Hepatocyte (in vitro differentiated cells): Measurements from ENCODE around the gene SMIM5. TPM values are rescaled to one million over a fixed set of nuclear protein-coding genes. Genes with fewer than 3 reads are reported as not detected.

Source experiments
- DNase-seq: peaks from one replicate; pipeline ENCODE4 v3.0.0-alpha.2; 2016; ENCODE audit warnings: low spot score
- H2AFZ ChIP-seq: fragments of 200-600 bp; sonication (generic); 2 replicates; pipeline ENCODE4 v1.6.0; 2016; ENCODE audit warnings: antibody characterized with exemption, mild to moderate bottlenecking
- H3K27ac ChIP-seq: fragments of 200-600 bp; sonication (generic); 2 replicates; pipeline ENCODE4 v1.5.1; 2016; ENCODE audit warnings: mild to moderate bottlenecking
- H3K27me3 ChIP-seq: fragments of 200-600 bp; sonication (generic); 2 replicates; pipeline ENCODE4 v1.6.1; 2016
- H3K36me3 ChIP-seq: fragments of 200-600 bp; sonication (generic); replicated peaks from 2 replicates; pipeline ENCODE4 v1.5.1; 2016; ENCODE audit warnings: low read depth; ENCODE audit not compliant: insufficient read depth
- H3K4me1 ChIP-seq: fragments of 200-600 bp; sonication (generic); 2 replicates; pipeline ENCODE4 v1.5.1; 2016; ENCODE audit warnings: mild to moderate bottlenecking, moderate library complexity; ENCODE audit not compliant: insufficient read depth
- H3K4me2 ChIP-seq: fragments of 200-600 bp; sonication (generic); 2 replicates; pipeline ENCODE4 v1.6.0; 2016
- H3K4me3 ChIP-seq: fragments of 200-600 bp; sonication (generic); 2 replicates; pipeline ENCODE4 v1.5.1; 2016; ENCODE audit warnings: mild to moderate bottlenecking
- H3K79me2 ChIP-seq: fragments of 200-600 bp; sonication (generic); 2 replicates; pipeline ENCODE4 v1.6.0; 2017; ENCODE audit warnings: mild to moderate bottlenecking
- H3K9me2 ChIP-seq: fragments of 200-600 bp; sonication (generic); replicated peaks from 2 replicates; pipeline ENCODE4 v1.6.0; 2017; ENCODE audit warnings: mild to moderate bottlenecking; ENCODE audit not compliant: insufficient read depth
- H3K9me3 ChIP-seq: fragments of 200-600 bp; sonication (generic); 2 replicates; pipeline ENCODE4 v1.5.1; 2016; ENCODE audit warnings: low read depth, mild to moderate bottlenecking
- H4K20me1 ChIP-seq: fragments of 200-600 bp; sonication (generic); 2 replicates; pipeline ENCODE4 v1.6.0; 2016; ENCODE audit warnings: mild to moderate bottlenecking; ENCODE audit not compliant: insufficient read depth, poor library complexity, severe bottlenecking
- EZH2 ChIP-seq: fragments of 200-600 bp; sonication (generic); IDR thresholded peaks from 2 replicates; pipeline ENCODE4 v1.6.1; 2016; ENCODE audit warnings: antibody characterized with exemption, mild to moderate bottlenecking, borderline replicate concordance
- EZH2phosphoT487 ChIP-seq: fragments of 200-600 bp; sonication (generic); IDR thresholded peaks from one replicate; pipeline ENCODE4 v1.6.1; 2018; ENCODE audit warnings: antibody characterized with exemption, mild to moderate bottlenecking, low read depth, moderate library complexity; ENCODE audit not compliant: unreplicated experiment, severe bottlenecking
- WGBS: methylation state at CpG from one replicate; pipeline ENCODE4 v1.1.6; 2016; ENCODE audit warnings: low lambda C conversion rate; ENCODE audit errors: missing lambda C conversion rate; 5-methylcytosine and 5-hydroxymethylcytosine counted together
- polyA plus RNA-seq: library from polyadenylated mRNA; unstranded; fragments of >200 nt; fragmentation: Nextera tagmentation; extraction: Ambion mirVana; gene quantifications from 2 replicates; pipeline ENCODE4 v1.2.1, GENCODE V29; 2016
- total RNA-seq: library from RNA; depleted of rRNA; stranded (reverse); fragments of >200 nt; gene quantifications from 2 replicates; pipeline ENCODE4 v1.2.3, GENCODE V29; 2014
- TF ChIP-seq, protein P1 (sequence below): fragments of 200-600 bp; sonication (generic); IDR thresholded peaks from 2 replicates; pipeline ENCODE4 v1.5.1; 2016; ENCODE audit warnings: antibody characterized with exemption, mild to moderate bottlenecking; ENCODE audit not compliant: poor library complexity

Gene SMIM5
- total and polyA plus RNA-seq, 2 experiments from 2014 or later, result 4.1 to 6.8 TPM

DNA sequence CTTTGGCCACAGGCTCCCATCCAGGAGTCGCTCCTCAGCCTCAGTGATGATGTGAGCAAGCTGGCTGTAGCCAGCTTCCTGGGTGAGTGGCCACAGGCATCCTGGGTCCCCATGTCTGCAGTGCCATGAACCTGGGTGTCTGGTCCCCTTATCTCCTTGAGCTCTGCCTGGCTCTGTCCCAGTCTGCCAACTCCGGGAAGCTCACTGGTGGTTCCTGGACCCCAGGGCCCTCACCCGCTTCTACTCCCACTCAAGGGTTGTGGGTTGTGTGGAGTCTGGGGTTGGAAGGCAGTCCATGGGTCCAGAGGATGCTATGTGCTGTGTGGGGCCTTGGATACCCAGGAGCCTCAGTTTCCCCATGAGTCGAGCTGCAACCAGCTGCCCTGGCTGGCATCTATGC, 11.7 kb upstream of the SMIM5 start:
- Histone ChIP-seq H3K4me2 (no peak overlapping the region), H3K4me3 (no peak overlapping the region), H3K9me2 (no peaks in the 10 kb centered on the region), H3K27me3 (no peaks in the 10 kb centered on the region), H3K4me1 (no peaks in the 10 kb centered on the region), H3K79me2 (no peaks in the 10 kb centered on the region), H3K9me3 (no peaks in the 10 kb centered on the region), H3K36me3 (no peaks in the 10 kb centered on the region), H3K27ac (no peak overlapping the region), H4K20me1 (no peaks in the 10 kb centered on the region), H2AFZ (no peak overlapping the region)
- DNase-seq, result no peak
- 95% methylated on average over 4 of the region's 4 CpGs for WGBS
- TF ChIP-seq EZH2phosphoT487 (no peak), EZH2 (no peak)
- TF ChIP-seq, protein P1, sequence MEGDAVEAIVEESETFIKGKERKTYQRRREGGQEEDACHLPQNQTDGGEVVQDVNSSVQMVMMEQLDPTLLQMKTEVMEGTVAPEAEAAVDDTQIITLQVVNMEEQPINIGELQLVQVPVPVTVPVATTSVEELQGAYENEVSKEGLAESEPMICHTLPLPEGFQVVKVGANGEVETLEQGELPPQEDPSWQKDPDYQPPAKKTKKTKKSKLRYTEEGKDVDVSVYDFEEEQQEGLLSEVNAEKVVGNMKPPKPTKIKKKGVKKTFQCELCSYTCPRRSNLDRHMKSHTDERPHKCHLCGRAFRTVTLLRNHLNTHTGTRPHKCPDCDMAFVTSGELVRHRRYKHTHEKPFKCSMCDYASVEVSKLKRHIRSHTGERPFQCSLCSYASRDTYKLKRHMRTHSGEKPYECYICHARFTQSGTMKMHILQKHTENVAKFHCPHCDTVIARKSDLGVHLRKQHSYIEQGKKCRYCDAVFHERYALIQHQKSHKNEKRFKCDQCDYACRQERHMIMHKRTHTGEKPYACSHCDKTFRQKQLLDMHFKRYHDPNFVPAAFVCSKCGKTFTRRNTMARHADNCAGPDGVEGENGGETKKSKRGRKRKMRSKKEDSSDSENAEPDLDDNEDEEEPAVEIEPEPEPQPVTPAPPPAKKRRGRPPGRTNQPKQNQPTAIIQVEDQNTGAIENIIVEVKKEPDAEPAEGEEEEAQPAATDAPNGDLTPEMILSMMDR, result no peak

DNA sequence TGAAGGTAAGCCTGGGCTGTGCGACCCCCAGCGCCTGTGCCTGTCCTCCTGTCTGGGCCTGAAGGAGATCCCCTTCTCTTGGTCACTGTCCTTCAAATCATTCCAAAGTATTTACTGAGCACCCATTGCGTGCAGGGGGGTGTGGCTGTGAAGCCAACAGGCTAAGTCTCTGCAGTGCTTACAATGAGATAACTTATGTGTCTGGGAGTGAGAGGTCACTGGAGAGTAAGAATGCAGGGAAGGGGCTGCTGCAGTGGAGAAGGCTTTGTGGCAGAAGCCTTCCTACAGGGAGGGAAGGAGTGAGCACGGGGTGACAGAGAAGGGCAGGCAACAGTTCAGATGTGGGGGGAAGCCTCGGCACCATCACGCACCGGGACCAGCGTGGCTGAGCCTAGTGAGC, 11.2 kb upstream of the SMIM5 start:
- Histone ChIP-seq H3K4me3 (no peak overlapping the region), H3K4me2 (no peak overlapping the region), H3K9me3 (no peaks in the 10 kb centered on the region), H3K27ac (no peak overlapping the region), H4K20me1 (no peaks in the 10 kb centered on the region), H3K36me3 (no peaks in the 10 kb centered on the region), H3K4me1 (no peaks in the 10 kb centered on the region), H3K27me3 (no peaks in the 10 kb centered on the region), H3K79me2 (no peaks in the 10 kb centered on the region), H3K9me2 (no peaks in the 10 kb centered on the region), H2AFZ (no peak overlapping the region)
- TF ChIP-seq, protein P1, result no peak
- no peak for TF ChIP-seq EZH2phosphoT487
- TF ChIP-seq EZH2, result no peak
- DNase-seq, result no peak
- WGBS, result 85% methylated on average over 8 of the region's 8 CpGs

DNA sequence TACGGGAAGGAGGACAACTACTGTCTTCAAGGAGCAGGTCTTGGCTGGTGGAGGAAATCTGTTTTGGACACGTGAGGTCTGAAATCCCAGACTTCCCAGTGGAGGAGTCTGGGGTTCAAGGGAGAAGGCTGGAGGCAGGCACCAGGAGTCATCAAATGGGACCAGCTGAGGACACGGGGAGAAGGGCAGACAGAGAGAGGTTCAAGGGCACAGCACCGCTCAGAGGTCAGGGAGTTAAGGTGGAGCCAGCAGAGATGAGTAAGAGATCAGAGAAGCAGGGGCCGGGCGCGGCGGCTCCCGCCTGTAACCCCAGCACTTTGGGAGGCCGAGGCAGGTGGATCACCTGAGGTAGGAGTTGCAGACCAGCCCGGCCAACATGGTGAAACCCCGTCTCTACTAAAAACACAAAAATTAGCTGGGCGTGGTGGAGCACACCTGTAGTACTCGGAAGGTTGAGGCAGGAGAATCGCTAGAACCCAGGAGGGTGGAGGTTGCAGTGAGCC, 10.4 kb upstream of the SMIM5 start:
- TF ChIP-seq, protein P1, result no peak
- TF ChIP-seq EZH2, result no peak
- TF ChIP-seq EZH2phosphoT487, result no peak
- Histone ChIP-seq H2AFZ (no peak overlapping the region), H3K4me2 (no peak overlapping the region), H3K27me3 (no peaks in the 10 kb centered on the region), H3K4me1 (no peaks in the 10 kb centered on the region), H3K9me2 (no peaks in the 10 kb centered on the region), H3K9me3 (no peaks in the 10 kb centered on the region), H3K4me3 (no peak overlapping the region), H4K20me1 (no peaks in the 10 kb centered on the region), H3K27ac (no peak overlapping the region), H3K36me3 (no peaks in the 10 kb centered on the region), H3K79me2 (no peaks in the 10 kb centered on the region)
- WGBS, result 90% methylated on average over 14 of the region's 15 CpGs
- DNase-seq, result no peak

DNA sequence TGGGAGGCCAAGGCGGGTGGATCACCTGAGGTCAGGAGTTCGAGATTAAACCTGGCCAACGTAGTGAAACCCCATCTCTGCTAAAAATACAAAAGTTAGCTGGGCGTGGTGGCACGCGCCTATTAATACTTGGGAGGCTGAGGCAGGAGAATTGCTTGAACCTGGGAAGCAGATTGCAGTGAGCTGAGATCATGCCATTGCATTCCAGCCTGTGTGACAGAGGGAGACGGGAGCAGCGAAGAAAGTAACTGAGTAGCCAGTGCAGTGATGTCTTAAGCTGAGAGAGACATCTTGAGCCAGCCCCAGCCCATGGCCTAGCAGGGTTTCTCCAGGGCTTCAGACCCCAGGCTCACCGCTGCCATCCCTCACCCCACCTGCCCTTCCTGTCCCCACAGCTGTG, 9.8 kb upstream of the SMIM5 start:
- TF ChIP-seq EZH2, result no peak
- no peak for TF ChIP-seq EZH2phosphoT487
- TF ChIP-seq, protein P1, result no peak
- 92% methylated on average over 9 of the region's 9 CpGs for WGBS
- H3K4me1 ChIP-seq, result no peaks in the 10 kb centered on the region
- H3K27me3 ChIP-seq, result no peaks in the 10 kb centered on the region
- H2AFZ ChIP-seq, result no peak overlapping the region
- no peaks in the 10 kb centered on the region for H3K79me2 ChIP-seq
- no peak overlapping the region for H3K4me2 ChIP-seq
- H3K9me2 ChIP-seq, result no peaks in the 10 kb centered on the region
- no peaks in the 10 kb centered on the region for H3K9me3 ChIP-seq
- no peaks in the 10 kb centered on the region for H4K20me1 ChIP-seq
- DNase-seq, result no peak
- H3K27ac ChIP-seq, result no peak overlapping the region
- no peaks in the 10 kb centered on the region for H3K36me3 ChIP-seq
- no peak overlapping the region for H3K4me3 ChIP-seq
